ENCODE data around the gene CFAP68.

- TF ChIP-seq, protein P1, sequence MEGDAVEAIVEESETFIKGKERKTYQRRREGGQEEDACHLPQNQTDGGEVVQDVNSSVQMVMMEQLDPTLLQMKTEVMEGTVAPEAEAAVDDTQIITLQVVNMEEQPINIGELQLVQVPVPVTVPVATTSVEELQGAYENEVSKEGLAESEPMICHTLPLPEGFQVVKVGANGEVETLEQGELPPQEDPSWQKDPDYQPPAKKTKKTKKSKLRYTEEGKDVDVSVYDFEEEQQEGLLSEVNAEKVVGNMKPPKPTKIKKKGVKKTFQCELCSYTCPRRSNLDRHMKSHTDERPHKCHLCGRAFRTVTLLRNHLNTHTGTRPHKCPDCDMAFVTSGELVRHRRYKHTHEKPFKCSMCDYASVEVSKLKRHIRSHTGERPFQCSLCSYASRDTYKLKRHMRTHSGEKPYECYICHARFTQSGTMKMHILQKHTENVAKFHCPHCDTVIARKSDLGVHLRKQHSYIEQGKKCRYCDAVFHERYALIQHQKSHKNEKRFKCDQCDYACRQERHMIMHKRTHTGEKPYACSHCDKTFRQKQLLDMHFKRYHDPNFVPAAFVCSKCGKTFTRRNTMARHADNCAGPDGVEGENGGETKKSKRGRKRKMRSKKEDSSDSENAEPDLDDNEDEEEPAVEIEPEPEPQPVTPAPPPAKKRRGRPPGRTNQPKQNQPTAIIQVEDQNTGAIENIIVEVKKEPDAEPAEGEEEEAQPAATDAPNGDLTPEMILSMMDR (IDR thresholded peaks at IDR 0.05), result no peak
- TF ChIP-seq POLR2AphosphoS5 (IDR thresholded peaks at IDR 0.05), result no peak
- TF ChIP-seq EP300 (IDR thresholded peaks at IDR 0.05), result no peak
- TF ChIP-seq POLR2A (IDR thresholded peaks at IDR 0.05), result no peak
These were observed 23.8 kb upstream of the CFAP68 start for GRCh38 chr11:111855506-111855905.

All from sigmoid colon (tissue), 4 donors.